Gastroesophageal sphincter (tissue), 3 donors: ENCODE results near the gene XRCC5.

Experiments
- CTCF ChIP-seq, 4 experiments: fragments of 200-600 bp in 2 of 4; fragments of 450-650 bp in 2 of 4; sonication (generic) in 1 of 4; IDR thresholded peaks; one replicate each; pipeline ENCODE4 v1.5.1; 2017 to 2019; ENCODE audit warnings: antibody characterized with exemption in 4 of 4, mild to moderate bottlenecking in 2 of 4, moderate library complexity in 2 of 4
- POLR2A ChIP-seq, 2 donors: fragments of 450-650 bp; IDR thresholded peaks; one replicate each; pipeline ENCODE4 v1.6.1; 2017; ENCODE audit warnings: antibody characterized with exemption in 2 of 2, mild to moderate bottlenecking in 2 of 2, moderate library complexity in 1 of 2

DNA sequence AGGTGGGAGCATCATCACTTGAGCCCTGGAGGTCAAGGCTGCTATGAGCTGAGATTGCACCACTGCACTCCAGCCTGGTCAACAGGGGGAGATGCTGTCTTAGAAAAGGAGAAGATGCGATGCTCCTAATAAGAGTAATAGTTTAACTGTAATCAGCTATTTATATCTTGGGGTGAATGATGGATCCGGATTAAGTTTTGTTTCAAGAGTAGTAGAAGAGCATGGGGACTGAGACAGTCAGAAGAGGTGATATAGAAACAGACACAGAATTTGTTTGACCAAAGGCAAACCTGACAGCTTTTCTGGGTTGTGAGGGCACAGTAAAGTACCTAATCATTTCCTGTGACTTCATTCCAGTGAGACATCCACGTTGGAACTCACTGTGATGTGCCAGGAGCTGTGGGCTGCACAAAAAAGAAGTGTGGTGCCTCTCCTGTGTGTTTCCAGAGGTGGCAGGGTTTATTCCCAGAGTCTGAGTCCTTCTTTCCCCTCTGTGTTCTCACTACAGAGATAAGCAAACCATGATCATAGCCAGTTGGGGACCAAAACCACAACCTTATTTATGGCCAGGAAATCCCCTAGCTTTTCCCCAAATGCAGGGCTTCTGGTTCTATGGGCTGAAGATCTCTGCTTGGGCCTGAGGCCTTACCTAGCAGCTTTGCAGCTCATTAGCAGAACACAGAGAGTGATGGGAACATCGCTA lies 113.7 kb downstream of the XRCC5 start:
- no peak for TF ChIP-seq CTCF (IDR thresholded peaks at IDR 0.05)
- no peak for TF ChIP-seq POLR2A (IDR thresholded peaks at IDR 0.05)
